T1000 (cell line): Measurements from ENCODE around the gene RNF181.
"Not testable (repeated sequence)": the region's sequence is repeated elsewhere in the genome, so short reads cannot be mapped to it uniquely, and the experiment has no call there.

Experiments used
- DNase-seq: peaks from one replicate; lab custom pipeline; 2025; ENCODE audit warnings: mixed read lengths; lab: John Stamatoyannopoulos, UW

The RNF181 gene

DNA sequence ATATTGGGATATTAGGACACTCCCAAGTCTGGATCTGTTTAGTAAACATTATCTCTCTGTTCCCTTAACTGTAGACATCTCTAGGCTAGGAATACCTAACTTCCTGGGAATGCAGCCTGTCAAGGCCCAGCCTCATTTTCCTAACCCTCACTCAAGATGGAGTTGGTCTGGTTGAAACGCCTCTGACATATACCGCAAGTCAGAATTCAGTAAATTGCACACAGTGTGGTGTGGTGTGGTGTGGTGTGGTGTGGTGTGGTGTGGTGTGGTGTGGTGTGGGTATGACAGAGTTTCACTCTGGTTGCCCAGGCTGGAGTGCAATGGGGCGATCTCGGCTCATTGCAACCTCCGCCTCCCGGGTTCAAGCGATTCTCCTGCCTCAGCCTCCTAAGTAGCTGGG, 19.2 kb downstream of the RNF181 start:
- DNase-seq, result not testable (repeated sequence)

- no peak for DNase-seq
These were observed 19.8 kb downstream of the RNF181 start for GRCh38 chr2:85615413-85615728.

- DNase-seq, result not testable (repeated sequence)
These were observed 22.2 kb downstream of the RNF181 start for GRCh38 chr2:85617723-85618122.

DNA sequence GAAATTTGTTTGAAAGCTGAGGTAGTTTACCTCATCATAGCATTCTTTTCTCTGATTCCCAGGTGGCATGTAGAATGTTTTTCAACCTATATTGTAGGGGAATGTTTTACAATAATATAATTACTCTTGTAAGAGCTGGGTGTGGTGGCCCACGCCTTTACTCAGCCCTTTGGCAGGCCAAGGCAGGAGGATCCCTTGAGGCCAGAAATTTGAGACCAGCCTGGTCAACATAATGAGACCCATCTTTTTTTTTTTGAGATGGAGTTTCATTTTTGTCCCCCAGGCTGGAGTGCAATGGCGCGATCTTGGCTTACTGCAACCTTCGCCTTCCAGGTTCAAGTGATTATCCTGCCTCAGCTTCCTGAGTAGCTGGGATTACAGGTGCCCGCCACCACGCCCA, 24.1 kb downstream of the RNF181 start:
- no peak for DNase-seq

DNA sequence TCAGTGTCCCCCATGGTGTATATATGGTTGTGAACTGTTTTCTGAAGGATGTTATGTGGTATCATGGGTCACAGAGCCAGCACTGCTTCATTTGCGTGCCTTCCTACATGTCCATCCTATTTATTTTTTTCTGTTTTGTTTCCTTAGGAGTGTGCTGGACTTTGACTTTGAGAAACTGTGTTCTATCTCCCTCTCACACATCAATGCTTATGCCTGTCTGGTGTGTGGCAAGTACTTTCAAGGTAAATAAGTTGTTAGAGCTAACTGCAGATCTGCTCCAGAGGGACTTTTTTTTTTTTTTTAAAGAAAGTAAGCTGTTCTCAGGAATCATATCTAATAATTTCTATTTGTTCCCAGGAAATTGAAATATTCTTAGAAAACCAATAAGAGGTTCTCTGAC, 25.8 kb downstream of the RNF181 start:
- no peak for DNase-seq

DNA sequence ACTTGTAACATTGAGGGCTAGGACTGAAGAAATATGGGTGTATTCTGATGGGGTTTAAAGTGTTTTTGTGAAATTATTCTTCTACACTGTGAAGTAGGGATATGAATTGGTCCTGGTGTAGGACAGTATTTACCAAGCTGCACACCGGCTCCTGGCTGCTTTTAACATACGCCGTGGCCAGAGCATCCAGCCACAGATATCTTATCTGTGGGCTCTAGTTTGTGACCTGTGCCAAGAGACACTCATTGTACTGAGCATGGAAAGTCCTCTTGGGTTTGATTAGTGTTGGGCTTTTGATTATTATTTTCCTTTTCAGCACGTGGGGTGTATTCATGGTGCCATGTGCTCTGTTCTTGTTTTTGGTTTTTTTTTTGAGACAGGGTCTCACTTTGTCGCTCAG, 28.4 kb downstream of the RNF181 start:
- no peak for DNase-seq

DNA sequence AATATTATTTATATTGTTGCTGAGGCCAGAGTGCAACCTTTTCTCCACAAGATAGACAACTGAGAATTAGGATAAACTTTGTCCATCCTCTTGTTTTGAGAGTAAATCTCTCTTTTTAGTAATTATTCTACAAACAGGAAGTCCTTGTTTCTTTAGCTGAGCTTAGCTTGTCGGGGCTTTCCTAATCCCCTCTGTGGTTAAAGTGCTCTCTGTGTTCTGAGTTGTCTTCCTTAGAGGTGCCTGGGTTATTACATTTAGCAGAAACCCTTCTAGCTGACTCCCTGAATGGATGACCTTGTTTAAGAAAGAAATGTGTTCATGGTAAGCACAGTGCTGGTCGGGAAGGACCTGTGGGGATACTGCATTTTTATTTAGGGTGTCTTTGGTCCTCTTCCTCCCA, 33.1 kb downstream of the RNF181 start:
- no peak for DNase-seq

- no peak for DNase-seq
These were observed 35.8 kb downstream of the RNF181 start for GRCh38 chr2:85631316-85631715.

DNA sequence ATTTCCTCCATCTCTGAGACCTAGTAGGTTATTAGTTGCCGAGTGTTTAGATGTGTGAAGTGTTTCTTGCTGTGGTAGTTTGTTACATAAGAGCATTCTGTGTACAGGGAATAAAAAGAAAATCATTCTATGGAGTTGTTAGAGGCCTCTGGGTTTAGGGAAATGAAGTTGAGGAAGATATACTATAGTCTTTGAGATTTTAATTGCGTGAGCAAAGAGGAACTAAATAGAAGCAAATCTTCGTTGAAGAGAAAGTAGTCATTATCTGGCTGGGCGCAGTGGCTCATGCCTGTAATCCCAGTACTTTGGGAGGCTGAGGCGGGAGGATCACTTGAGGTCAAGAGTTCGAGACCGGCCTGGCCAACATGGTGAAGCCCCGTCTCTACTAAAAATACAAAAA, 39.5 kb downstream of the RNF181 start:
- no peak for DNase-seq

GRCh38 chr2:85635636-85636035, 40.1 kb downstream of the RNF181 start:
- no peak for DNase-seq

- no peak for DNase-seq
These were observed 47.2 kb downstream of the RNF181 start for GRCh38 chr2:85642725-85643124.

DNA sequence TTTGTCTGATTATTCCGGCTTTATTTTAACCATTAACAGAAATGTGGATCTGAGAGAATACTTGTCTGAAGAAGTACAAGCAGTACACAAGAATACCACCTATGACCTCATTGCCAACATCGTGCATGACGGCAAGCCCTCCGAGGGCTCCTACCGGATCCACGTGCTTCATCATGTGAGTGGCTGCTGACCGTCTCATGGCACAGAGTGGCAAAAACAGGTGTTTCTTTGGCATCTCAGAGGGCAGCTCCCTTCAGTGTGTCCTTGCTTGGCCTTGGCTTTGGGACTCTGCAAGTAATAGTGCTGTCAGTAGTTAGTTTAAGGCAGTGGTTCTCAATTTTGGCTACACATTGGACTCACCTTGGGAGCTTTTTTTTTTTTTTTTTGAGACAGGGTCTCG, 49.4 kb downstream of the RNF181 start:
- DNase-seq, result no peak

DNA sequence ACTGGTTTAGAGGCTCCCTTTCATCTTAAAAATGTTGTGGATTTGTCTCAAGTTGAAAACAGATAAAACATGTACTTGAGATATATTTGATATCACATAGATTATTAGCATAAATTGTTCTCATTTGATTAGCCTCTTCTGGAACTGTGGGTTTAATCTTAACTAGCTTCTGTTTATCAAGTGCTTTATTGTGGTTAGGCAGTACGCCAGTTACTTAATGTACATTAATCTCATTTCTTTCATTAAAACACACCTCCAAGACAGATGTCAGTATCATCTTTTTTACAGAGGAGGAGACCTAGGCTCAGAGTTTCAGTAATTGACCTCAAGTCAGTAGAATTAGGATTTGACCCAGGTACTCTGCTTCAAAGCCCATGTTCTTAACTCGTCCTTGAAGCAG, 50.6 kb downstream of the RNF181 start:
- no peak for DNase-seq
